Activated naive CD8-positive, alpha-beta T cell treated with anti-CD3 and anti-CD28 coated beads for 36 hours (primary cell): Measurements from ENCODE around the gene SAP30. TPM values are rescaled to one million over a fixed set of nuclear protein-coding genes. Genes with fewer than 3 reads are reported as not detected.

Source experiments
- DNase-seq: peaks from one replicate; pipeline ENCODE4 v3.0.0; 2021
- H3K27ac Mint-ChIP-seq: one replicate; pipeline ENCODE4 v1.8.0; 2022; ENCODE audit warnings: mild to moderate bottlenecking, moderate library complexity, mixed read lengths
- H3K27me3 Mint-ChIP-seq: one replicate; pipeline ENCODE4 v1.8.0; 2022; ENCODE audit warnings: mild to moderate bottlenecking, mixed read lengths
- H3K36me3 Mint-ChIP-seq: one replicate; pipeline ENCODE4 v1.8.0; 2021; ENCODE audit warnings: mild to moderate bottlenecking, mixed read lengths
- H3K4me1 Mint-ChIP-seq: one replicate; pipeline ENCODE4 v1.8.0; 2021; ENCODE audit warnings: mixed read lengths
- H3K4me3 Mint-ChIP-seq: one replicate; pipeline ENCODE4 v1.8.0; 2022; ENCODE audit warnings: mild to moderate bottlenecking, moderate library complexity, mixed read lengths
- H3K9me3 Mint-ChIP-seq: one replicate; pipeline ENCODE4 v1.8.0; 2022; ENCODE audit warnings: mixed read lengths
- total RNA-seq, 2 experiments: library from RNA; stranded (reverse); gene quantifications; one replicate each; pipeline ENCODE4 v1.2.3, GENCODE V29; 2021

The SAP30 gene
- total RNA-seq, 2 experiments from 2014 or later, result 24.6 to 25.0 TPM

- Mint-ChIP-seq H3K4me1 (no peaks in the 10 kb centered on the region), H3K27ac (no peak overlapping the region), H3K4me3 (no peak overlapping the region), H3K27me3 (peaks cover 15% of the 10 kb centered on the region), H3K9me3 (no peaks in the 10 kb centered on the region), H3K36me3 (no peaks in the 10 kb centered on the region)
- no peak for DNase-seq
Measured at GRCh38 chr4:173386751-173387150, 16.0 kb downstream of the SAP30 start.

DNA sequence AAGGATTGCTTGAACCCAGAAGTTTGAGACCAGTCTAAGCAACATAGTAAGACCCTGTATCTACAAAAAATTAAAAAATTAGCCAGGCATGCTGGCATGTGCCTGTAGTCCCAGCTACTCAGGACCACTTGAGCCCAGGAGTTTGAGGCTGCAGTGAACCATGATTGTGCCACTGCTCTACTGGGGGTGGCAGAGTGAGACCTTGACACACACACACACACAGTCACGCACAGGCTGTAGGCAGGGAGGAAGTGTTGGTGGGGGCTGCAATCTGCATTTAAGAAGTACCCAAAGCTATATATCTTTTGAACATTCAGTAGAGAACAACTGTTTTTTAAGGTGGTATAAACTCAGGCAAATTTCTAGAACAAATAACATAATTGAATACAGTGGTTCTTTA is 20.9 kb downstream of the SAP30 start:
- Mint-ChIP-seq H3K9me3 (no peaks in the 10 kb centered on the region), H3K36me3 (no peaks in the 10 kb centered on the region), H3K27me3 (peaks cover 13% of the 10 kb centered on the region), H3K4me3 (no peak overlapping the region), H3K4me1 (no peaks in the 10 kb centered on the region), H3K27ac (no peak overlapping the region)
- DNase-seq, result no peak

- H3K36me3 Mint-ChIP-seq, result no peaks in the 10 kb centered on the region
- no peak for DNase-seq
- no peaks in the 10 kb centered on the region for H3K9me3 Mint-ChIP-seq
- H3K4me1 Mint-ChIP-seq, result no peaks in the 10 kb centered on the region
- no peak overlapping the region for H3K4me3 Mint-ChIP-seq
- H3K27me3 Mint-ChIP-seq, result peaks cover 4% of the 10 kb centered on the region
- no peak overlapping the region for H3K27ac Mint-ChIP-seq
Measured at GRCh38 chr4:173397604-173398003, 26.9 kb downstream of the SAP30 start.

DNA sequence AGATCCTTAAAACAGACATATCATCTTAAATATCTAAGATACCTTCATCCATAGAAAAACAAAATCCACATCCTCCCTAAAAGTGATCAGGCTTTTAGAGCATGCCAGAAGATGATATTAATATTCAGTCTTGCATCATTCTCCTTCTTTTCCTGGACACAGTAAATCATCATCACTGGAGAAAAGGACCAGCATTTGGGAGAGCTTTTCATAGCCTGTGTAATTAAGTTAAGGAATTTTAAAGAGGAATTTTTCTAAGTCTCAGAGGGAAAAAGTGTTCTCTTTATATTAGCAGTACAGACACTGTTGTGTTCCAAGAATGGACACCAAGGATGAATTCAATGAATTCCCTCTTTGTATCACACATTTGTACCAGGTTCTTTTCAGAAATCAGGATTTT is 27.5 kb downstream of the SAP30 start:
- Mint-ChIP-seq H3K4me3 (no peak overlapping the region), H3K36me3 (no peaks in the 10 kb centered on the region), H3K9me3 (no peaks in the 10 kb centered on the region), H3K4me1 (no peaks in the 10 kb centered on the region), H3K27me3 (peaks cover 3% of the 10 kb centered on the region), H3K27ac (no peak overlapping the region)
- no peak for DNase-seq

DNA sequence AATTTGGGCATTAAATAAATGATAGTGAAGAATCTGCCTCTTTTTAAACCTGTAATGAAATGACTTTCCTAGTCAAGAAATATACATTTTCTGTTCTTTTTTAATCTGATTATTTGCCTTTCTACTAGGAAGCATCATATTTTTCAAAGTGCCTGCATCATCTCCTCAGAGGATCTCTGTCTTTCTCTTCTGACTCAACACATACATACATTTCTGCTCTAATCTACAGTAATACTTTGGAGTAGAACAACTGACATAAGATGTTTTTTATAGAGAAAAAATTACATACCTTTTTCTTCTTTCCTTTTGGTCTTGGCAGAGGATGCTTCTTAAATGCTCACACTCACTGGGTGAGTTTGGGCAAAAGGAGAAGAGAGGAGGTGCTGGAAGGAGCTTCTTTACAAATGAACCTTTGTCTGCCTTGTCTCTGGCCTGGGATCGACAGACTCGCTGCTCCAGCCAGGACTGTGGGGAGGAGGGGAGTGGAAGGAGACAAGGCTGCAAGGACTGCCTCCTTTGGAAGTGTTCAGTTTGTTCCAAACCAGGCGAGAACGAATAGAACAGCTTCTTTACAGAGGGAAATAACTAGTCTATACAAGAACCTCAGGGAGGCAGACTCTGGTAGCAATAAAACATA is 28.1 kb downstream of the SAP30 start, which contains the start of gene SCRG1:
TSS of gene SCRG1 (minus strand) at position 338 of the 637 bp plus-strand sequence. CDS start 7,702 bp downstream, outside the sequence.
- no peaks in the 10 kb centered on the region for H3K9me3 Mint-ChIP-seq
- H3K4me1 Mint-ChIP-seq, result no peaks in the 10 kb centered on the region
- no peak for DNase-seq
- no peaks in the 10 kb centered on the region for H3K36me3 Mint-ChIP-seq
- H3K27ac Mint-ChIP-seq, result no peak within 1 kb of the TSS
- H3K27me3 Mint-ChIP-seq, result peaks cover 4% of the 10 kb centered on the region
- no peak within 1 kb of the TSS for H3K4me3 Mint-ChIP-seq

- DNase-seq, result no peak
- Mint-ChIP-seq H3K4me1 (no peaks in the 10 kb centered on the region), H3K36me3 (no peaks in the 10 kb centered on the region), H3K27ac (no peak overlapping the region), H3K27me3 (peaks cover 6% of the 10 kb centered on the region), H3K4me3 (no peak overlapping the region), H3K9me3 (no peaks in the 10 kb centered on the region)
Measured at GRCh38 chr4:173401063-173401462, 30.3 kb downstream of the SAP30 start.

GRCh38 chr4:173403051-173403450 is 32.3 kb downstream of the SAP30 start:
- Mint-ChIP-seq H3K27ac (no peak overlapping the region), H3K4me1 (no peaks in the 10 kb centered on the region), H3K9me3 (no peaks in the 10 kb centered on the region), H3K27me3 (peaks cover 5% of the 10 kb centered on the region), H3K36me3 (no peaks in the 10 kb centered on the region), H3K4me3 (no peak overlapping the region)
- no peak for DNase-seq

DNA sequence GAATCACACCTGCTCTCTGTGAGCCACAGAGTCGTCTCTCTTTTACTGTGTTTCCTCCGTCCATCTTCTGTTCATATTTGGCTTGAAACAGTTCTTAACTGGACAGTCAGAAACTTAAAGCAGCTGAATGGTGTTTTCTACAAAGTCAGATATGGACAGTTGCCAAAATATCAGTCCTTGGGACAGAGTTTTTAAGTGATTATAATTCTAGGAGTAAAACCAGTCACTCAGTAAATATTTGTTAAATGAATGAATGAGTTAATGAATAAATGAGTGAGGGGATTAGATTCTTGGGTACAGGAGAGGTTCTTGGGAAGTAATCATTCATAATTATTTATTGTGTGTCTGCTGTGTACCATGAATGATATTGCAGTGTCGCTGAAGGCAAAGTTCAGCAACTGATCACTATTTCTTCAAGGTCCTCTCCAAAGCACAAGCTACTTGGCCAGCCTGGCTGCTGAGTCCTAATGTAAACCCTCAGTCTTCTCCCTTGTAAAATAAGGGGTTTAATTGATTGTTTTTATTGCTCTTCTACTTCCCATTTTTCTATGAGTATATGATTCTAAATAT is 33.6 kb downstream of the SAP30 start:
- DNase-seq, result no peak

GRCh38 chr4:173405840-173406606 is 35.3 kb downstream of the SAP30 start:
- no peak overlapping the region for H3K27ac Mint-ChIP-seq
- no peaks in the 10 kb centered on the region for H3K9me3 Mint-ChIP-seq
- no peak for DNase-seq
- peaks cover 3% of the 10 kb centered on the region for H3K27me3 Mint-ChIP-seq
- no peaks in the 10 kb centered on the region for H3K36me3 Mint-ChIP-seq
- H3K4me1 Mint-ChIP-seq, result no peaks in the 10 kb centered on the region
- H3K4me3 Mint-ChIP-seq, result no peak overlapping the region

More for the DNA sequence above, 33.6 kb downstream of the SAP30 start:
- Mint-ChIP-seq H3K4me3 (no peak overlapping the region), H3K27me3 (peaks cover 3% of the 10 kb centered on the region), H3K4me1 (no peaks in the 10 kb centered on the region), H3K9me3 (no peaks in the 10 kb centered on the region), H3K27ac (no peak overlapping the region), H3K36me3 (no peaks in the 10 kb centered on the region)

GRCh38 chr4:173410079-173410478 is 39.3 kb downstream of the SAP30 start:
- Mint-ChIP-seq H3K4me1 (no peaks in the 10 kb centered on the region), H3K4me3 (no peak overlapping the region), H3K36me3 (no peaks in the 10 kb centered on the region)

GRCh38 chr4:173411106-173411693 is 40.4 kb downstream of the SAP30 start:
- H3K4me3 Mint-ChIP-seq, result no peak overlapping the region
- no peaks in the 10 kb centered on the region for H3K4me1 Mint-ChIP-seq
- no peak for DNase-seq
- H3K27ac Mint-ChIP-seq, result no peak overlapping the region
- no peaks in the 10 kb centered on the region for H3K36me3 Mint-ChIP-seq
- no peaks in the 10 kb centered on the region for H3K9me3 Mint-ChIP-seq
- H3K27me3 Mint-ChIP-seq, result no peaks in the 10 kb centered on the region

More at GRCh38 chr4:173410079-173410478, 39.3 kb downstream of the SAP30 start:
- no peak overlapping the region for H3K27ac Mint-ChIP-seq
- H3K9me3 Mint-ChIP-seq, result no peaks in the 10 kb centered on the region
- no peak for DNase-seq
- no peaks in the 10 kb centered on the region for H3K27me3 Mint-ChIP-seq

DNA sequence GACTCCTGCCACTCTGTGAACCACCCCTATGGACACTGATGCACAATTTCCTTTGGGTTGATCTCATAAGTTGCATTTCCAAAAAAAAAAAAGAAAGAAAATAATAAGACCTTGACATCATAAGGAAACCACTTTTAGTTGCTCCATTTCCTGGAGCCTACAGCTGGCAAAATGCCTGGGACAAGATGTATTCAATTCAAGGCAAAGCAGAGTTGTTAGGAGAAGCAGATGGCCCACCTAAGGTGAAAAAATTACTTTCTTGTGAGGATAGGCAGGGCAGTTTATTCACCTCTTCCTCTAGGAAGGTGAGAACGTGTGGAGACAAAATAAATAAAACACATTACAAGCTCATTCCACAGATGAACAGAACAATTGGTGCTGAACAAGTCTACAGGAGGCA is 42.3 kb downstream of the SAP30 start:
- H3K4me1 Mint-ChIP-seq, result no peaks in the 10 kb centered on the region
- H3K4me3 Mint-ChIP-seq, result no peak overlapping the region
- H3K9me3 Mint-ChIP-seq, result no peaks in the 10 kb centered on the region
- no peak overlapping the region for H3K27ac Mint-ChIP-seq
- no peaks in the 10 kb centered on the region for H3K36me3 Mint-ChIP-seq
- no peak for DNase-seq
- H3K27me3 Mint-ChIP-seq, result no peaks in the 10 kb centered on the region

DNA sequence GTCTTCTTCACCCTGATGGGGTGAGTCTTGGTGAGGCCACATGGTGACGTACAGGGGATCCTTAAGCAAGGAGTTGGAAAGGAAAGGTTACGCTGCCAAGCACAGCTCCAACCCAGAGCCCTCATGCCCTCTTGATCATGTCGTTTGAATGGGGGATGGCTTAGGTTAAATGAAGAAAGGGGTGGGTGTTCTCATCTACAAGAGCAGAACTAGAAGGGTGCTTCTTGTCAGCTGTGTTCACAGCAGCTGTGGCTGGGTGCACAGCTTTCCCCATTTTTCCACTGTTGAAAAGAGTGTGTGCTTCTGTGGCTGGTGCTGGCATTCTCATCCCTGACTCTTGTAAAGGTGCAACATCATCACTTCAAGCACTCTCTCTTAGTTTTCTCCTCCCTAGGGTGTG is 43.7 kb downstream of the SAP30 start:
- no peaks in the 10 kb centered on the region for H3K27me3 Mint-ChIP-seq
- H3K4me3 Mint-ChIP-seq, result no peak overlapping the region
- no peaks in the 10 kb centered on the region for H3K36me3 Mint-ChIP-seq
- no peak overlapping the region for H3K27ac Mint-ChIP-seq
- DNase-seq, result no peak
- H3K4me1 Mint-ChIP-seq, result no peaks in the 10 kb centered on the region
- H3K9me3 Mint-ChIP-seq, result no peaks in the 10 kb centered on the region

GRCh38 chr4:173415092-173415491 is 44.3 kb downstream of the SAP30 start:
- H3K27ac Mint-ChIP-seq, result no peak overlapping the region
- no peaks in the 10 kb centered on the region for H3K9me3 Mint-ChIP-seq
- no peak overlapping the region for H3K4me3 Mint-ChIP-seq
- no peaks in the 10 kb centered on the region for H3K27me3 Mint-ChIP-seq
- no peaks in the 10 kb centered on the region for H3K36me3 Mint-ChIP-seq
- DNase-seq, result no peak
- H3K4me1 Mint-ChIP-seq, result no peaks in the 10 kb centered on the region

DNA sequence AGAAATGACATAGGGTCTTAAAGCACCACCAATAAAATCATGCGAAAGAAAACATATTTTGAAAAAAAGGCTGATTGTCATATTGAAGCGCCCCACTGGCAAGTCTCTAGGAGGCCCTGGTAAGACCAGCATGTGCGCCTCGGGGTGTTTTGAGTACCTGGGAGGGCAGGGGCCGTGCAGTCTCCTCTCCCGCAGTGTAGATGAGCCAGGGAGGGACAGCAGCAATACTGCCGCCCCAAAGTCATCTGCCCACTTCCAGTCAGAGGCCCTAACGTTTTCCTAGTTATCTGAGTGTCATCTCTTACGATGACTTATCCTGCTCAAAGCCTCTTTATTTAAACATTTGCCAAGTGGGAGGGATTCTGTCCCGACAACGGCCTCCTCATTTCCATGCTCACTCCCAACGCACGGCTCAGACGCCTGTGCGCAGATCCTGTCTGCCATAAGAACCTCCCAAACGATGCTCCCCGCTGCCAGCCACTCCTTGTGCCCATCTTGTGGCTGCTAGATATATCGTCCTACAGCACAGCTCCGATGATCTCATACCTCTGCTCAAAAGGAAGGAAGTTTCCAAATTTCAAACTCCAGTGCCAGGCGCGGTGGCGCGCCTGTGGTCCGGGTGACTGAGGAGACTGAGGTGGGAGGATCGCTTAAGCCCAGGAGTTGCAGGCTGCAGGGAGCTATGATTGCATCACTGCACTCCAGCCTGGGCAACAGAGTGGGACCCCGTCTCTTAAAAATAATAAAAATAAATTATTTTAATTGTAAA is 45.3 kb downstream of the SAP30 start:
- no peak for DNase-seq
- Mint-ChIP-seq H3K4me3 (no peak overlapping the region), H3K27me3 (no peaks in the 10 kb centered on the region), H3K4me1 (no peaks in the 10 kb centered on the region), H3K27ac (no peak overlapping the region), H3K36me3 (no peaks in the 10 kb centered on the region), H3K9me3 (no peaks in the 10 kb centered on the region)
